AG04450 (cell line): ENCODE results near the gene EPB41L2. TPM values are rescaled to one million over a fixed set of nuclear protein-coding genes. Genes with fewer than 3 reads are reported as not detected.
"Not testable (repeated sequence)": the region's sequence is repeated elsewhere in the genome, so short reads cannot be mapped to it uniquely, and the experiment has no call there.

ENCODE experiments used
- CTCF ChIA-PET: fragments of 300-600, 350-600 bp; formaldehyde crosslinking; extraction: SDS; loops from one replicate; lab custom pipeline; 2022; ENCODE audit warnings: antibody characterized with exemption, inconsistent platforms; lab: Charles Lee
- POLR2A ChIA-PET: fragments of 350-600 bp; formaldehyde crosslinking; extraction: SDS; loops from one replicate; lab custom pipeline; 2021; ENCODE audit warnings: antibody characterized with exemption, inconsistent platforms; lab: Yijun Ruan, JAX
- DNase-seq: peaks from one replicate; pipeline ENCODE4 v3.0.0-alpha.2; 2011; ENCODE audit warnings: low read depth, low spot score
- H3K27ac ChIP-seq: one replicate; pipeline ENCODE4 v1.5.1; 2012; ENCODE audit warnings: low read depth, low read length, control low read depth
- H3K27me3 ChIP-seq: one replicate; pipeline ENCODE4 v1.6.0; 2012; ENCODE audit warnings: low read length; ENCODE audit not compliant: control insufficient read depth, insufficient read depth
- H3K4me3 ChIP-seq: 2 replicates; pipeline ENCODE4 v1.5.1; 2011; ENCODE audit warnings: mild to moderate bottlenecking, low read depth, low read length, control low read depth
- H3K9me3 ChIP-seq: 2 replicates; pipeline ENCODE4 v1.5.1; 2012; ENCODE audit warnings: low read length; ENCODE audit not compliant: control insufficient read depth, insufficient read depth
- CTCF ChIP-seq: IDR thresholded peaks from 2 replicates; pipeline ENCODE4 v1.5.1; 2011; ENCODE audit warnings: low read depth, low read length, control low read depth, inconsistent platforms
- polyA plus RNA-seq: library from polyadenylated mRNA; depleted of rRNA; stranded (reverse); fragments of >200 nt; gene quantifications from 2 replicates; pipeline ENCODE4 v1.2.3, GENCODE V29; 2011

The EPB41L2 gene
- polyA plus RNA-seq, 1 experiment, result 165 TPM

DNA sequence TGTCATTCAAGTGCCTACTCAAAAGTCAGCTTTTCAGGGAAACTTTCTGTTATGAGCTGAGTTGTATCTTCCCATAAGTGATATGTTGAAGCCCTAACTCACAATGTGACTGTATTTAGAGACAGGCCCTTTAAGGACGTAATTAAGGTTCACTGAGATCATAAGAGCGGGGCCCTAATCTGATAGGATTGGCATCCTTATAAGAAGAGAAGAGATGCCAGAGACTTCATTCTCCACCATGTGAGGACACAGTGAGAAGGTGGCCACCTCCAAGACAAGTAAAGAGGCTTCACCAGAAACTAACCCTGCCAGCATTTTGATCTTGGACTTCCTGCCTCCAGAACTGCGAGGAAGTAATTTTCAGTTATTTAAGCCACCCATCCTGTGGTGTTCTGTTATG, 248.5 kb downstream of the EPB41L2 start:
- ChIA-PET CTCF (no interaction called here), POLR2A (no interaction called here)
- Histone ChIP-seq H3K27ac (no peak overlapping the region), H3K9me3 (no peaks in the 10 kb centered on the region), H3K4me3 (no peak overlapping the region), H3K27me3 (no peaks in the 10 kb centered on the region)
- no peak for DNase-seq
- no peak for TF ChIP-seq CTCF

DNA sequence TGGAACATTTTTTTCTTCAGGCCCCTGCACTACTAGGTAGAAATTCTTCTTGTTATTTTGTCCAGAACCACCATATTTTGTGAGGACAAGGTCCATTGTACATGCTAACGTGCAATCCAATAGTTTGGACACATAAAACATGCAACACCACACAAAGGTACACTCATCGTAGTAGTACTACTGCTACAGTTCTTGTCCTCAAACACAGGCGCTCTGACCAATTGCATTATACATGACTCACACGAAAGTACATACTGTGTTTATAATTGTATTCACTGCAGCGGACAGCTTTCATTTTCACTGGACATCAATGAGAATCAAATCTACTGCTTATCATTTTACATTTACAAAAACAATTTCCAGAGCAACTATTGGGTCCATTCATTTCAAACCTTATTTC, 251.1 kb downstream of the EPB41L2 start:
- no peak overlapping the region for H3K4me3 ChIP-seq
- CTCF ChIA-PET, result no interaction called here
- no peaks in the 10 kb centered on the region for H3K9me3 ChIP-seq
- DNase-seq, result peak; percentile 8
- POLR2A ChIA-PET, result no interaction called here
- H3K27me3 ChIP-seq, result no peaks in the 10 kb centered on the region
- TF ChIP-seq CTCF, result no peak
- no peak overlapping the region for H3K27ac ChIP-seq

DNA sequence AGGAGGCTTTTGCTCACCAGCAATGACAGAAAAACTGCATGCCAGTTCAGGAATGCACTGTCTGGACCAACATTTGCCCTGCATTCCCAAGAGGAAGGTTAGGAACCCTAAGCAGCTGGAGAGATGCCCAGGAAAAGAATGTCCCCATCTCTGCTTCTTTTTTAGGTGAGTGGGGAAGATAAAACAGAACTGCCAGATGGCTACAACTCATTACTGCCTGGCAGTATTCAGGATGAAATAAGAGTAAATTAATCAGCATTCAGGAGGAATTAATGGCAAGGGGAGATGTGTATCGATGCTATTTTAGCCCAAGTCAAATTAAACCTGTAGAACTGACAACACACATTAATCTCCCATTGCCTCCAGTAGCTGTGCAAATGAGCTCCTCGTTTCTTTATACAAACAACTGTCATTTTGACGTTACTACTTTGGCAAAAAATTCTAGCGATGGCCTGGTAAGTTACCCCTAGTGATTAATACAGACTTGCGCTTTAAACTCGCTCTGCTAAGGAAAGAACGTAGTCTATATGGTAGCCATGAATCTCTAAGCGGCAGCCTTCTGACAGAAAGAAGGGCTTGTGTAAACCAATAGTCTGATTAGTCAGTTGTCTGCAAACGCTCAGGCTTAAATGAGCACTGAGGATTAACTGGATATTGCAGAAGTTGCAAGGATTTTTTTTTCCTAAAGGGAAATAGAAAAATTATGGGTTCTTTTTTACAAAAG, 252.6 kb downstream of the EPB41L2 start:
- Histone ChIP-seq H3K4me3 (no peak overlapping the region), H3K27ac (no peak overlapping the region)
- CTCF ChIA-PET, result no interaction called here

GRCh38 chr6:130801368-130801767, 261.7 kb downstream of the EPB41L2 start:
- H3K27me3 ChIP-seq, H3K9me3 ChIP-seq, H3K4me3 ChIP-seq, DNase-seq, CTCF ChIA-PET, H3K27ac ChIP-seq, POLR2A ChIA-PET: not testable (repeated sequence)

More for the DNA sequence above, 252.6 kb downstream of the EPB41L2 start:
- peak; percentile 6 for DNase-seq
- TF ChIP-seq CTCF, result no peak
- H3K27me3 ChIP-seq, result no peaks in the 10 kb centered on the region
- POLR2A ChIA-PET, result no interaction called here
- no peaks in the 10 kb centered on the region for H3K9me3 ChIP-seq

DNA sequence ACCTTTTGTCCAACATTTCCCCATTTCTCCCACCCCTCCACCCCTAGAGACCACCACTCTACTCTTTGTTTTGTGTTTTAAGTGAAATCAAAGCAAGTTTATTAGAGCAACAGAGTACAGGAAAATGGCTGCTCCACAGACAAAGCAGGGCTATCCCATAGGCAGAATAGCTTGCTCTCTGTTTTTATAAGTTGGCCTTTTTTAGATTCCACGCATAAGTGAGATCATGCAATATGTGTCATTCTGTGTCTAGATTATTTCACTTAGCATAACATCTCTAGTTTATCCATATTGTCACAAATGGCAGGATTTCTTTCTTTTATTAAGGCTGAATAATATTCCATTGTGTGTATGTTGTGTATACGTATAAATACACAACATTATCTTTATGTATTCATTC, 266.0 kb downstream of the EPB41L2 start:
- Histone ChIP-seq H3K27ac (no peak overlapping the region), H3K27me3 (no peaks in the 10 kb centered on the region), H3K9me3 (peaks cover 2% of the 10 kb centered on the region; the same call in 1 of the 2 replicates), H3K4me3 (no peak overlapping the region)
- POLR2A ChIA-PET, result no interaction called here
- no peak for TF ChIP-seq CTCF
- DNase-seq, result no peak
- CTCF ChIA-PET, result no interaction called here
